GM13976 (cell line): ENCODE data around the gene NBEA.
"Not testable (repeated sequence)": the region's sequence is repeated elsewhere in the genome, so short reads cannot be mapped to it uniquely, and the experiment has no call there.

Experiments used
- DNase-seq: peaks from one replicate; pipeline ENCODE4 v3.0.0; 2012; ENCODE audit warnings: low spot score
- CTCF ChIP-seq: IDR thresholded peaks from 2 replicates; pipeline ENCODE4 v1.5.1; 2012; ENCODE audit warnings: borderline replicate concordance, mild to moderate bottlenecking; ENCODE audit not compliant: insufficient read depth; ENCODE audit errors: extremely low read depth, missing control alignments, control extremely low read depth
- in situ Hi-C: fragments of 300-500 bp; cut with MboI; formaldehyde crosslinking; loops from one replicate; pipeline ENCODE4 v1.12.0; 2022; ENCODE audit warnings: low sequenced_read_pairs, mixed read lengths, inconsistent platforms; ENCODE audit not compliant: unreplicated experiment

NBEA gene

GRCh38 chr13:35393886-35394285 is 451.8 kb downstream of the NBEA start:
- no peak for TF ChIP-seq CTCF
- no peak for DNase-seq
- in situ Hi-C loops: no loop called here

- DNase-seq, in situ Hi-C loops: not testable (repeated sequence)
Observed at GRCh38 chr13:35408285-35408684, 466.2 kb downstream of the NBEA start.

GRCh38 chr13:35411059-35411744 is 469.1 kb downstream of the NBEA start:
- no peak for TF ChIP-seq CTCF
- no peak for DNase-seq
- in situ Hi-C loops: no loop called here

- no peak for DNase-seq
- in situ Hi-C loops: no loop called here
- TF ChIP-seq CTCF: no peak
Observed at GRCh38 chr13:35448465-35448864, 506.4 kb downstream of the NBEA start.

- TF ChIP-seq CTCF: no peak
- no peak for DNase-seq
- in situ Hi-C loops: no loop called here
Observed at GRCh38 chr13:35449821-35450220, 507.8 kb downstream of the NBEA start.

- TF ChIP-seq CTCF: no peak
- DNase-seq: no peak
- in situ Hi-C loops: no loop called here
Observed at GRCh38 chr13:35455022-35455421, 513.0 kb downstream of the NBEA start.

GRCh38 chr13:35457258-35457657 is 515.2 kb downstream of the NBEA start:
- no peak for DNase-seq
- in situ Hi-C loops: no loop called here
- TF ChIP-seq CTCF: no peak
